Breast epithelium (tissue), 3 donors: ENCODE results near the gene SAMD14.

Experiments
- CTCF ChIP-seq, 3 donors: fragments of 450-650 bp; IDR thresholded peaks; one replicate each; pipeline ENCODE4 v1.5.1; 2016 to 2017; ENCODE audit warnings: antibody characterized with exemption in 3 of 3, mild to moderate bottlenecking in 3 of 3, moderate library complexity in 3 of 3
- POLR2AphosphoS5 ChIP-seq, 3 donors: sonication (generic); formaldehyde crosslinking; IDR thresholded peaks; one replicate each; pipeline ENCODE4 v1.6.1; 2017; ENCODE audit warnings: antibody characterized with exemption in 3 of 3

- TF ChIP-seq CTCF (IDR thresholded peaks at IDR 0.05): no peak
- TF ChIP-seq POLR2AphosphoS5 (IDR thresholded peaks at IDR 0.05): peak; percentile 65 to 70 (median 67)
Observed at GRCh38 chr17:50094753-50095619, 35.0 kb downstream of the SAMD14 start, which contains the start of gene PDK2.
